ENCODE results near the gene SPIN2A. TPM values are rescaled to one million over a fixed set of nuclear protein-coding genes. Genes with fewer than 3 reads are reported as not detected.
"Not testable (repeated sequence)": the region's sequence is repeated elsewhere in the genome, so short reads cannot be mapped to it uniquely, and the experiment has no call there.

The SPIN2A gene
- total and polyA plus RNA-seq, 10 donors: 0.39 to 1.7 (median 0.64) TPM; not detected in 1

DNA sequence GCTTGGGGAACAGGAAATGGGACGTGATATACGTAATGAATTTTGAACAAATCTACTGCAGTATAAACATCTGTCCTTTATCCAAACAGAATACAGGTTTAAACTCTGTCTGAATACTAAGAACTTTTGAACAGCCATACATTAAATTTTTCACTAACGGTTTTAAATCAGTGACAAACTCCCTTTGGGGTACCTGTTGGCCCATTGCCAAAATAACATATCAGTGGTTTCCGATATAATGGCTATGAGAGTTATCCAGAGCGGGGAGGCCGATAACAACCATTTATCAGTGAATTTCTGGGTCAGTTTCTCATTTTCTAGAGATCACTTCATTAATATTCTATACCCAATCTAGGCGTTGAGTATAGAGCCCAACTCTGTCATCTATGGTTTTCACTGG is 5.2 kb downstream of the SPIN2A start:
- no peaks in the 10 kb centered on the region for H3K27me3 ChIP-seq (replicated peaks in 1 of 7)
- TF ChIP-seq POLR2AphosphoS5 (IDR thresholded peaks at IDR 0.05) (no peak), POLR2A (IDR thresholded peaks at IDR 0.05) (no peak)
- TF ChIP-seq, protein P1, sequence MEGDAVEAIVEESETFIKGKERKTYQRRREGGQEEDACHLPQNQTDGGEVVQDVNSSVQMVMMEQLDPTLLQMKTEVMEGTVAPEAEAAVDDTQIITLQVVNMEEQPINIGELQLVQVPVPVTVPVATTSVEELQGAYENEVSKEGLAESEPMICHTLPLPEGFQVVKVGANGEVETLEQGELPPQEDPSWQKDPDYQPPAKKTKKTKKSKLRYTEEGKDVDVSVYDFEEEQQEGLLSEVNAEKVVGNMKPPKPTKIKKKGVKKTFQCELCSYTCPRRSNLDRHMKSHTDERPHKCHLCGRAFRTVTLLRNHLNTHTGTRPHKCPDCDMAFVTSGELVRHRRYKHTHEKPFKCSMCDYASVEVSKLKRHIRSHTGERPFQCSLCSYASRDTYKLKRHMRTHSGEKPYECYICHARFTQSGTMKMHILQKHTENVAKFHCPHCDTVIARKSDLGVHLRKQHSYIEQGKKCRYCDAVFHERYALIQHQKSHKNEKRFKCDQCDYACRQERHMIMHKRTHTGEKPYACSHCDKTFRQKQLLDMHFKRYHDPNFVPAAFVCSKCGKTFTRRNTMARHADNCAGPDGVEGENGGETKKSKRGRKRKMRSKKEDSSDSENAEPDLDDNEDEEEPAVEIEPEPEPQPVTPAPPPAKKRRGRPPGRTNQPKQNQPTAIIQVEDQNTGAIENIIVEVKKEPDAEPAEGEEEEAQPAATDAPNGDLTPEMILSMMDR (IDR thresholded peaks at IDR 0.05 in 8 of 11, conservative IDR thresholded peaks at IDR 0.05 in 3 of 11): no peak
- no peaks in the 10 kb centered on the region for H3K4me1 ChIP-seq
- intact Hi-C loops (cut with DNase I; ENCODE audit: low total_unique reads): no loop called here
- H3K36me3 ChIP-seq: peaks cover 0 to 9% (median 0%) of the 10 kb centered on the region in 6 donors
- no peak for DNase-seq
- WGBS, 5 donors: 83 to 98% (median 93%) methylated on average over 7 of the region's 7 CpGs
- H3K4me3 ChIP-seq: no peak overlapping the region
- H3K9me3 ChIP-seq: no peaks in the 10 kb centered on the region
- H3K27ac ChIP-seq: no peak overlapping the region

- intact Hi-C loops (cut with DNase I; ENCODE audit: low total_unique reads): no loop called here
- DNase-seq: no peak
- H3K4me3 ChIP-seq: peak overlapping the region; percentile 45 to 81 (median 50)
- H3K27me3 ChIP-seq (replicated peaks in 1 of 7): no peaks in the 10 kb centered on the region
- peaks cover 0 to 10% (median 4%) of the 10 kb centered on the region in 6 donors for H3K4me1 ChIP-seq
- TF ChIP-seq POLR2AphosphoS5 (IDR thresholded peaks at IDR 0.05): no peak
- TF ChIP-seq, protein P1 (IDR thresholded peaks at IDR 0.05 in 8 of 11, conservative IDR thresholded peaks at IDR 0.05 in 3 of 11): no peak
- TF ChIP-seq POLR2A (IDR thresholded peaks at IDR 0.05): no peak
- no peaks in the 10 kb centered on the region for H3K9me3 ChIP-seq
- WGBS, 5 donors: 0 to 37% (median 0%) methylated on average over 9 to 10 of the region's 10 CpGs
- peaks cover 0 to 5% (median 0%) of the 10 kb centered on the region in 6 donors for H3K36me3 ChIP-seq
- peak overlapping the region in 7 of 8 donors; percentile 74 to 88 (median 79) for H3K27ac ChIP-seq
Observed at GRCh38 chrX:57121816-57122215, 15.4 kb downstream of the SPIN2A start.

DNA sequence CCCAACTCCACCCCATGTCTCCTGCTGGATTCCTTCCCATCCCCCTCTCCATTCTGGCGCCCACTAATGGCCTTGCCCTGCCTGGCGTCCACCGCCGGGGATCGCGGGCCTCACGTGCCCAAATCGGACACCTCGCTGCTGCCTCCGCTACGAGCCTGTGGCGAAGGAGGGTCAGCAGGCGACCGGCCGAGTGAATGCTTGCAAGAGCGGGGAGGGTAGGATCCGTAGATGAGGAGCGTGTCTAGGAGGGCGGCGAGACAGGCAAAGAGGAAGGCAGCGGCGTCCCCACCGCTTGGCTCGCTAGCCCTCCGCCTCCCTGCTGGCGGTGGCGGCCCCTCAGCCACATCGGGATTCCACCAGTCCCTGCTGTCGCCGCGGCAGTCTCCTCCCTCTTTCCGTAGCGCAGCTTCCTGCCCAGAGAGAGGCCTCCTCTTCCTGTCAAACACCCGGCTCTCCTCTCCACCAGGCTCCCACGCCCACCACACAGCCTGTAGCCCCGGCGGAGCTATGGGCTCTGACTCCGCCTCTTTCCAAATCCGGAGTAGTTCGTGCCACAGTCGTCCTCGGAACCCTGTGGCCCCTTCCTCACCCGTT is 15.9 kb downstream of the SPIN2A start, which contains the start of gene SPIN2B:
Gene SPIN2B, minus strand, starts transcription at position 387 of the 594 bp plus-strand sequence.
- intact Hi-C loops (cut with DNase I; ENCODE audit: low total_unique reads): no loop called here
- WGBS, 5 donors: 1 to 56% (median 2%) methylated on average over 12 to 43 of the region's 43 CpGs

GRCh38 chrX:57120619-57121161 is 16.5 kb downstream of the SPIN2A start:
- H3K36me3 ChIP-seq; intact Hi-C loops (cut with DNase I; ENCODE audit: low total_unique reads); H3K9me3 ChIP-seq; H3K27me3 ChIP-seq (replicated peaks in 1 of 7): not testable (repeated sequence)
- Histone ChIP-seq H3K4me3 (peak overlapping the region; percentile 45 to 81 (median 50)), H3K27ac (peak overlapping the region in 6 of 8 donors; percentile 76 to 88 (median 82)), H3K4me1 (peaks cover 0 to 10% (median 4%) of the 10 kb centered on the region in 6 donors)
- peak; percentile 68 for DNase-seq
- 2 to 53% (median 7%) methylated on average over 9 to 10 of the region's 12 CpGs for WGBS, 5 donors

More for the DNA sequence above, 15.9 kb downstream of the SPIN2A start, which contains the start of gene SPIN2B:
- Histone ChIP-seq H3K4me3 (peak within 1 kb of the TSS; percentile 45 to 81 (median 50)), H3K9me3 (no peaks in the 10 kb centered on the region), H3K27ac (peak within 1 kb of the TSS in 7 of 8 donors; percentile 74 to 88 (median 79)), H3K36me3 (peaks cover 0 to 5% (median 0%) of the 10 kb centered on the region in 6 donors), H3K27me3 (replicated peaks in 1 of 7) (no peaks in the 10 kb centered on the region), H3K4me1 (peaks cover 0 to 10% (median 4%) of the 10 kb centered on the region in 6 donors)
- TF ChIP-seq, protein P1 (IDR thresholded peaks at IDR 0.05 in 8 of 11, conservative IDR thresholded peaks at IDR 0.05 in 3 of 11): peak in 2 of 11 experiments; percentile 6 to 21
- peak in 1 of 3 donors; percentile 25 for TF ChIP-seq POLR2A (IDR thresholded peaks at IDR 0.05)
- TF ChIP-seq POLR2AphosphoS5 (IDR thresholded peaks at IDR 0.05): peak; percentile 78 to 90 (median 89)
- DNase-seq: peak; percentile 93
